Astrocyte (in vitro differentiated cells and primary cell): Measurements from ENCODE around the gene NFU1.

ENCODE experiments used
- EZH2 ChIP-seq: IDR thresholded peaks from 2 replicates; pipeline ENCODE4 v1.6.1; 2012; ENCODE audit warnings: mild to moderate bottlenecking, low read length, inconsistent platforms; ENCODE audit not compliant: insufficient read depth
- TF ChIP-seq, protein P1 (sequence below): IDR thresholded peaks from 2 replicates; pipeline ENCODE4 v1.5.1; 2011; ENCODE audit warnings: low read depth, mild to moderate bottlenecking, inconsistent platforms, low read length, moderate library complexity; ENCODE audit not compliant: insufficient read depth

GRCh38 chr2:69459936-69460335 is 22.7 kb upstream of the NFU1 start:
- TF ChIP-seq, protein P1, sequence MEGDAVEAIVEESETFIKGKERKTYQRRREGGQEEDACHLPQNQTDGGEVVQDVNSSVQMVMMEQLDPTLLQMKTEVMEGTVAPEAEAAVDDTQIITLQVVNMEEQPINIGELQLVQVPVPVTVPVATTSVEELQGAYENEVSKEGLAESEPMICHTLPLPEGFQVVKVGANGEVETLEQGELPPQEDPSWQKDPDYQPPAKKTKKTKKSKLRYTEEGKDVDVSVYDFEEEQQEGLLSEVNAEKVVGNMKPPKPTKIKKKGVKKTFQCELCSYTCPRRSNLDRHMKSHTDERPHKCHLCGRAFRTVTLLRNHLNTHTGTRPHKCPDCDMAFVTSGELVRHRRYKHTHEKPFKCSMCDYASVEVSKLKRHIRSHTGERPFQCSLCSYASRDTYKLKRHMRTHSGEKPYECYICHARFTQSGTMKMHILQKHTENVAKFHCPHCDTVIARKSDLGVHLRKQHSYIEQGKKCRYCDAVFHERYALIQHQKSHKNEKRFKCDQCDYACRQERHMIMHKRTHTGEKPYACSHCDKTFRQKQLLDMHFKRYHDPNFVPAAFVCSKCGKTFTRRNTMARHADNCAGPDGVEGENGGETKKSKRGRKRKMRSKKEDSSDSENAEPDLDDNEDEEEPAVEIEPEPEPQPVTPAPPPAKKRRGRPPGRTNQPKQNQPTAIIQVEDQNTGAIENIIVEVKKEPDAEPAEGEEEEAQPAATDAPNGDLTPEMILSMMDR: no peak
- no peak for TF ChIP-seq EZH2
